IMR-90 (cell line): ENCODE results near the gene MAPK10. TPM values are rescaled to one million over a fixed set of nuclear protein-coding genes. Genes with fewer than 3 reads are reported as not detected.

ENCODE experiments used
- ATAC-seq: fragments of 200-7000 bp; cut with Tn5 transposase; 2 replicates; pipeline ENCODE4 v1.9.1; 2020; ENCODE audit warnings: low read depth, mild to moderate bottlenecking, moderate library complexity
- BruUV-seq: library from RNA; stranded (reverse); fragments of 400-500 nt; replicated peaks from 2 replicates; lab custom pipeline; 2021; lab: Mats Ljungman, UMichigan
- CTCF ChIA-PET: fragments of 300-600 bp; formaldehyde crosslinking; extraction: SDS; loops from one replicate; lab custom pipeline; 2021; ENCODE audit warnings: antibody characterized with exemption; lab: Yijun Ruan, JAX
- POLR2A ChIA-PET: fragments of 300-600 bp; sonication (Branson Sonifier 250); formaldehyde crosslinking; loops from one replicate; lab custom pipeline; 2022; ENCODE audit warnings: antibody characterized with exemption; ENCODE audit not compliant: unreplicated experiment; lab: Charles Lee
- DNase-seq: peaks from one replicate; pipeline ENCODE4 v3.0.0; 2013
- H2AFZ ChIP-seq: replicated peaks from 2 replicates; pipeline ENCODE3; 2013; ENCODE audit warnings: low read length, mild to moderate bottlenecking; ENCODE audit not compliant: poor library complexity
- H2AK5ac ChIP-seq: 2 replicates; pipeline ENCODE4 v1.6.1; 2013; ENCODE audit warnings: low read depth, low read length, inconsistent platforms
- H2AK9ac ChIP-seq: replicated peaks from 2 replicates; pipeline ENCODE3; 2013; ENCODE audit warnings: mild to moderate bottlenecking, low read depth, low read length, moderate library complexity; ENCODE audit not compliant: poor library complexity
- H2BK120ac ChIP-seq: 2 replicates; pipeline ENCODE4 v1.6.1; 2013; ENCODE audit warnings: low read depth, low read length, inconsistent platforms
- H2BK15ac ChIP-seq: 3 replicates; pipeline ENCODE4 v1.6.1; 2013; ENCODE audit warnings: low read depth, low read length, inconsistent platforms
- H2BK20ac ChIP-seq: 2 replicates; pipeline ENCODE4 v1.6.1; 2013; ENCODE audit warnings: low read depth, mild to moderate bottlenecking, inconsistent platforms, low read length, moderate library complexity
- H2BK5ac ChIP-seq: 2 replicates; pipeline ENCODE4 v1.6.1; 2013; ENCODE audit warnings: mild to moderate bottlenecking, low read depth, low read length, inconsistent platforms; ENCODE audit not compliant: poor library complexity, severe bottlenecking
- H3K14ac ChIP-seq: replicated peaks from 2 replicates; pipeline ENCODE4 v1.6.1; 2013; ENCODE audit warnings: low read depth, low read length, inconsistent platforms
- H3K18ac ChIP-seq: 2 replicates; pipeline ENCODE4 v1.6.1; 2013; ENCODE audit warnings: low read depth, low read length, control low read depth
- H3K23ac ChIP-seq: 2 replicates; pipeline ENCODE4 v1.6.1; 2013; ENCODE audit warnings: low read depth, low read length, inconsistent platforms
- H3K27ac ChIP-seq: 2 replicates; pipeline ENCODE4 v1.5.1; 2013; ENCODE audit warnings: mild to moderate bottlenecking, control low read depth, low read length; ENCODE audit not compliant: insufficient read depth
- H3K27me3 ChIP-seq: 2 replicates; pipeline ENCODE4 v1.6.1; 2013; ENCODE audit warnings: low read length; ENCODE audit not compliant: control insufficient read depth, insufficient read depth
- H3K36me3 ChIP-seq: 2 replicates; pipeline ENCODE4 v1.6.1; 2013; ENCODE audit warnings: low read length, mixed read lengths; ENCODE audit not compliant: control insufficient read depth, insufficient read depth
- H3K4ac ChIP-seq: 2 replicates; pipeline ENCODE4 v1.6.1; 2013; ENCODE audit warnings: low read depth, low read length, inconsistent platforms
- H3K4me1 ChIP-seq: 2 replicates; pipeline ENCODE4 v1.6.1; 2013; ENCODE audit warnings: low read length, mixed read lengths; ENCODE audit not compliant: control insufficient read depth, insufficient read depth
- H3K4me2 ChIP-seq: 2 replicates; pipeline ENCODE4 v1.6.1; 2013; ENCODE audit warnings: low read depth, mild to moderate bottlenecking, control low read depth, low read length, moderate library complexity
- H3K4me3 ChIP-seq: 2 replicates; pipeline ENCODE4 v1.5.1; 2013; ENCODE audit warnings: low read depth, mild to moderate bottlenecking, control low read depth, low read length, moderate library complexity; ENCODE audit not compliant: insufficient read depth
- H3K56ac ChIP-seq: 2 replicates; pipeline ENCODE4 v1.6.1; 2013; ENCODE audit warnings: low read length, inconsistent platforms; ENCODE audit not compliant: insufficient read depth; ENCODE audit errors: extremely low read depth
- H3K79me1 ChIP-seq, 2 experiments: 2 replicates each; pipeline ENCODE4 v1.6.1; 2013; ENCODE audit warnings: low read length in 2 of 2, inconsistent platforms in 1 of 2, low read depth in 1 of 2
- H3K9ac ChIP-seq: 2 replicates; pipeline ENCODE4 v1.6.1; 2013; ENCODE audit warnings: low read depth, low read length, control low read depth
- H3K9me1 ChIP-seq: 2 replicates; pipeline ENCODE4 v1.6.1; 2013; ENCODE audit warnings: low read length, inconsistent platforms; ENCODE audit not compliant: insufficient read depth
- H3K9me3 ChIP-seq: 2 replicates; pipeline ENCODE4 v1.6.1; 2013; ENCODE audit warnings: low read length; ENCODE audit not compliant: control insufficient read depth, insufficient read depth
- H4K20me1 ChIP-seq: 2 replicates; pipeline ENCODE4 v1.6.1; 2013; ENCODE audit warnings: low read length, inconsistent platforms; ENCODE audit not compliant: insufficient read depth
- H4K5ac ChIP-seq: 2 replicates; pipeline ENCODE4 v1.6.1; 2013; ENCODE audit warnings: mild to moderate bottlenecking, low read depth, low read length, control low read depth
- H4K8ac ChIP-seq, 2 experiments: 2 replicates each; pipeline ENCODE4 v1.6.1; 2013; ENCODE audit warnings: low read depth in 2 of 2, low read length in 2 of 2, control low read depth in 1 of 2, inconsistent platforms in 1 of 2
- H4K91ac ChIP-seq: 2 replicates; pipeline ENCODE4 v1.6.1; 2013; ENCODE audit warnings: low read depth, low read length, inconsistent platforms; ENCODE audit not compliant: insufficient read depth
- BHLHE40 ChIP-seq: fragments of 150-350 bp; IDR thresholded peaks from 2 replicates; pipeline ENCODE4 v1.6.1; 2016; ENCODE audit warnings: mild to moderate bottlenecking, low read depth, low read length
- CHD1 ChIP-seq: IDR thresholded peaks from 2 replicates; pipeline ENCODE4 v1.6.1; 2012; ENCODE audit warnings: low read depth, low read length, improper control_type of control experiment
- CTCF ChIP-seq: conservative IDR thresholded peaks from 2 replicates; pipeline ENCODE4 v1.5.1; 2012; ENCODE audit warnings: mild to moderate bottlenecking, low read depth, low read length, improper control_type of control experiment
- ELK1 ChIP-seq: fragments of 150-350 bp; IDR thresholded peaks from 2 replicates; pipeline ENCODE4 v1.6.1; 2016; ENCODE audit warnings: low read depth, mild to moderate bottlenecking, low read length, moderate library complexity, borderline replicate concordance
- FOS ChIP-seq: fragments of 150-350 bp; IDR thresholded peaks from 2 replicates; pipeline ENCODE4 v1.6.1; 2016; ENCODE audit warnings: low read depth, low read length
- MAFK ChIP-seq: IDR thresholded peaks from 2 replicates; pipeline ENCODE4 v1.6.1; 2012; ENCODE audit warnings: low read depth, low read length, improper control_type of control experiment
- MAZ ChIP-seq: IDR thresholded peaks from 2 replicates; pipeline ENCODE4 v1.6.1; 2012; ENCODE audit warnings: low read depth, mild to moderate bottlenecking, low read length, improper control_type of control experiment, moderate library complexity, borderline replicate concordance
- MXI1 ChIP-seq: IDR thresholded peaks from 2 replicates; pipeline ENCODE4 v1.6.1; 2012; ENCODE audit warnings: low read depth, mild to moderate bottlenecking, low read length, moderate library complexity, borderline replicate concordance
- NFE2L2 ChIP-seq: fragments of 150-350 bp; IDR thresholded peaks from 2 replicates; pipeline ENCODE4 v1.6.1; 2016; ENCODE audit warnings: low read depth, mild to moderate bottlenecking, low read length
- POLR2A ChIP-seq: IDR thresholded peaks from 2 replicates; pipeline ENCODE4 v1.6.1; 2012; ENCODE audit warnings: mild to moderate bottlenecking, low read depth, low read length
- RAD21 ChIP-seq: IDR thresholded peaks from 2 replicates; pipeline ENCODE4 v1.6.1; 2012; ENCODE audit warnings: low read length, improper control_type of control experiment
- RCOR1 ChIP-seq: IDR thresholded peaks from 2 replicates; pipeline ENCODE4 v1.6.1; 2012; ENCODE audit warnings: mild to moderate bottlenecking, low read length, improper control_type of control experiment; ENCODE audit not compliant: insufficient replicate concordance
- RFX5 ChIP-seq: IDR thresholded peaks from 2 replicates; pipeline ENCODE4 v1.8.0; 2012; ENCODE audit warnings: low read depth, mild to moderate bottlenecking, low read length, moderate library complexity
- SMC3 ChIP-seq: fragments of 150-350 bp; IDR thresholded peaks from 2 replicates; pipeline ENCODE4 v1.6.1; 2016; ENCODE audit warnings: low read depth, mild to moderate bottlenecking, antibody characterized with exemption, low read length, moderate library complexity
- USF2 ChIP-seq: fragments of 150-350 bp; IDR thresholded peaks from 2 replicates; pipeline ENCODE4 v1.6.1; 2017; ENCODE audit warnings: mild to moderate bottlenecking, antibody characterized with exemption, low read length, low read depth
- WGBS, 2 experiments: methylation state at CpG; one replicate each; pipeline versions ENCODE4 v1.1.5 to v1.1.7; 2013; ENCODE audit warnings: missing lambda C conversion rate in 2 of 2; ENCODE audit not compliant: insufficient read length in 1 of 2; ENCODE audit errors: extremely low coverage in 2 of 2; 5-methylcytosine and 5-hydroxymethylcytosine counted together
- dilution Hi-C: fragments of 300-500 bp; cut with HindIII; formaldehyde crosslinking; loops from one replicate; pipeline ENCODE4 v1.14.3; 2018; ENCODE audit warnings: low sequenced_read_pairs; ENCODE audit not compliant: unreplicated experiment
- in situ Hi-C: fragments of 300-500 bp; cut with MboI; formaldehyde crosslinking; loops from 3 replicates; pipeline ENCODE4 v1.14.3; 2019; ENCODE audit warnings: low sequenced_read_pairs, inconsistent platforms, mixed read lengths
- intact Hi-C: fragments of 100-400 bp; cut with micrococcal nuclease; formaldehyde crosslinking; loops from 2 replicates; pipeline ENCODE4 v1.10.0; 2022
- polyA plus RNA-seq, 3 experiments: library from polyadenylated mRNA; depleted of rRNA; stranded (reverse); fragments of >200 nt; gene quantifications; 2 replicates each; pipeline ENCODE4 v1.2.3, GENCODE V29; 2012; ENCODE audit warnings: low replicate concordance in 1 of 3
- total RNA-seq: library from RNA; depleted of rRNA; stranded (reverse); fragments of >200 nt; gene quantifications from 2 replicates; pipeline ENCODE4 v1.2.3, GENCODE V29; 2012

The MAPK10 gene
- total and polyA plus RNA-seq, 2 of the 4 experiments (the other 2 are of a cell fraction): 2.8 to 6.5 TPM

- BruUV-seq: no TSS peak
- Histone ChIP-seq H4K91ac (no peak overlapping the region), H3K9ac (no peak overlapping the region), H3K4me3 (no peak overlapping the region), H3K18ac (no peak overlapping the region), H3K4me2 (no peak overlapping the region), H3K79me1 (peaks cover 15 to 24% of the 10 kb centered on the region in 2 experiments; a peak in 3 of 4 replicates), H2AK9ac (no peak overlapping the region), H3K23ac (no peak overlapping the region), H2BK5ac (no peak overlapping the region), H2AK5ac (no peak overlapping the region), H3K27me3 (no peaks in the 10 kb centered on the region), H4K8ac (no peak overlapping the region), H4K20me1 (no peaks in the 10 kb centered on the region; the same call in 1 of the 2 replicates), H3K4ac (no peak overlapping the region), H2BK15ac (no peak overlapping the region), H3K36me3 (no peaks in the 10 kb centered on the region), H3K4me1 (0 out of 2 replicates have a peak, but pooled peaks cover 2% of the 10 kb centered on the region), H4K5ac (no peak overlapping the region), H3K14ac (no peak overlapping the region), H3K27ac (no peak overlapping the region), H2BK20ac (no peak overlapping the region), H2BK120ac (no peak overlapping the region), H3K56ac (no peak overlapping the region), H3K9me1 (no peaks in the 10 kb centered on the region), H2AFZ (no peak overlapping the region), H3K9me3 (no peaks in the 10 kb centered on the region)
- in situ Hi-C loops (no loop called here), dilution Hi-C loops (no loop called here), intact Hi-C loops (no loop called here)
- no peak; the same call in 1 of the 2 replicates for ATAC-seq
- TF ChIP-seq CHD1 (no peak), USF2 (no peak), MAFK (no peak), POLR2A (no peak), ELK1 (no peak), FOS (no peak), BHLHE40 (no peak), NFE2L2 (no peak), CTCF (no peak), MAZ (no peak), SMC3 (no peak), RFX5 (no peak), RCOR1 (no peak), RAD21 (no peak), MXI1 (no peak)
- no CpG with 5 or more reads among the region's 3 CpGs for WGBS, 2 experiments
- ChIA-PET POLR2A (no interaction called here), CTCF (no interaction called here)
- no peak for DNase-seq
Measured at GRCh38 chr4:85952972-85953650, 406.7 kb downstream of the MAPK10 start.
